ENCODE results near the gene SEL1L2. TPM values are rescaled to one million over a fixed set of nuclear protein-coding genes. Genes with fewer than 3 reads are reported as not detected.

SEL1L2 gene
- total RNA-seq, 1 experiment from 2014 or later: not detected

- DNase-seq (ENCODE audit: low spot score) (no peak), ATAC-seq (no peak)
- Mint-ChIP-seq H3K27ac (no peak overlapping the region), H3K9me3 (no peaks in the 10 kb centered on the region), H3K27me3 (ENCODE audit: low read depth) (no peaks in the 10 kb centered on the region), H3K4me3 (no peak overlapping the region), H3K4me1 (no peaks in the 10 kb centered on the region), H3K36me3 (no peaks in the 10 kb centered on the region)
- TF ChIP-seq, protein P1, sequence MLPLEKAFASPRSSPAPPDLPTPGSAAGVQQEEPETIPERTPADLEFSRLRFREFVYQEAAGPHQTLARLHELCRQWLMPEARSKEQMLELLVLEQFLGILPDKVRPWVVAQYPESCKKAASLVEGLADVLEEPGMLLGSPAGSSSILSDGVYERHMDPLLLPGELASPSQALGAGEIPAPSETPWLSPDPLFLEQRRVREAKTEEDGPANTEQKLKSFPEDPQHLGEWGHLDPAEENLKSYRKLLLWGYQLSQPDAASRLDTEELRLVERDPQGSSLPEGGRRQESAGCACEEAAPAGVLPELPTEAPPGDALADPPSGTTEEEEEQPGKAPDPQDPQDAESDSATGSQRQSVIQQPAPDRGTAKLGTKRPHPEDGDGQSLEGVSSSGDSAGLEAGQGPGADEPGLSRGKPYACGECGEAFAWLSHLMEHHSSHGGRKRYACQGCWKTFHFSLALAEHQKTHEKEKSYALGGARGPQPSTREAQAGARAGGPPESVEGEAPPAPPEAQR (CRISPR knock-in tag; IDR thresholded peaks at IDR 0.05): no peak
- TF ChIP-seq CREM (CRISPR knock-in tag; IDR thresholded peaks at IDR 0.05): no peak
- TF ChIP-seq E2F4 (CRISPR knock-in tag; IDR thresholded peaks at IDR 0.05; ENCODE audit: borderline replicate concordance, low read depth): no peak
- TF ChIP-seq ZNF121 (CRISPR knock-in tag; IDR thresholded peaks at IDR 0.05): no peak
- TF ChIP-seq ETV6 (CRISPR knock-in tag; IDR thresholded peaks at IDR 0.05): no peak
- no peak for TF ChIP-seq NR1H2 (CRISPR knock-in tag; IDR thresholded peaks at IDR 0.05)
- TF ChIP-seq GRHL2 (CRISPR knock-in tag; IDR thresholded peaks at IDR 0.05; ENCODE audit: insufficient replicate concordance, severe bottlenecking): no peak
- no peak for TF ChIP-seq ZNF416 (CRISPR knock-in tag; IDR thresholded peaks at IDR 0.05)
- TF ChIP-seq, protein P2, sequence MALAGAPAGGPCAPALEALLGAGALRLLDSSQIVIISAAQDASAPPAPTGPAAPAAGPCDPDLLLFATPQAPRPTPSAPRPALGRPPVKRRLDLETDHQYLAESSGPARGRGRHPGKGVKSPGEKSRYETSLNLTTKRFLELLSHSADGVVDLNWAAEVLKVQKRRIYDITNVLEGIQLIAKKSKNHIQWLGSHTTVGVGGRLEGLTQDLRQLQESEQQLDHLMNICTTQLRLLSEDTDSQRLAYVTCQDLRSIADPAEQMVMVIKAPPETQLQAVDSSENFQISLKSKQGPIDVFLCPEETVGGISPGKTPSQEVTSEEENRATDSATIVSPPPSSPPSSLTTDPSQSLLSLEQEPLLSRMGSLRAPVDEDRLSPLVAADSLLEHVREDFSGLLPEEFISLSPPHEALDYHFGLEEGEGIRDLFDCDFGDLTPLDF (CRISPR knock-in tag; IDR thresholded peaks at IDR 0.05): no peak
- no peak for TF ChIP-seq ESRRA (CRISPR knock-in tag; IDR thresholded peaks at IDR 0.05; ENCODE audit: borderline replicate concordance)
- no peak for TF ChIP-seq AFF4 (CRISPR knock-in tag; IDR thresholded peaks at IDR 0.05; ENCODE audit: borderline replicate concordance)
- ChIA-PET CTCF (interaction anchor here (0.7 kb wide), 1 partner anchor 87 kb away, joined by 3 read pairs; no protein-coding TSS in a partner anchor), POLR2A (no interaction called here)
Observed at GRCh38 chr20:13960525-13960924, 29.9 kb downstream of the SEL1L2 start.

- no peak overlapping the region for H3K4me3 Mint-ChIP-seq
- H3K9me3 Mint-ChIP-seq: no peaks in the 10 kb centered on the region
- ChIA-PET POLR2A (no interaction called here), CTCF (no interaction called here)
- DNase-seq (ENCODE audit: low spot score) (no peak), ATAC-seq (no peak)
- no peaks in the 10 kb centered on the region for H3K4me1 Mint-ChIP-seq
- H3K27ac Mint-ChIP-seq: no peak overlapping the region
- no peaks in the 10 kb centered on the region for H3K27me3 Mint-ChIP-seq (ENCODE audit: low read depth)
- H3K36me3 Mint-ChIP-seq: no peaks in the 10 kb centered on the region
- no peak for TF ChIP-seq NFE2L1 (CRISPR knock-in tag; IDR thresholded peaks at IDR 0.05)
- TF ChIP-seq FOXP4 (CRISPR knock-in tag; IDR thresholded peaks at IDR 0.05): no peak
- TF ChIP-seq MAX (CRISPR knock-in tag; IDR thresholded peaks at IDR 0.05): no peak
- no peak for TF ChIP-seq CDX4 (CRISPR knock-in tag; IDR thresholded peaks at IDR 0.05; ENCODE audit: borderline replicate concordance)
- no peak for TF ChIP-seq NR2C2 (CRISPR knock-in tag; IDR thresholded peaks at IDR 0.05)
- TF ChIP-seq ZMAT4 (CRISPR knock-in tag; IDR thresholded peaks at IDR 0.05): no peak
- TF ChIP-seq CREB1 (CRISPR knock-in tag; IDR thresholded peaks at IDR 0.05): no peak
- no peak for TF ChIP-seq PRRX2 (CRISPR knock-in tag; IDR thresholded peaks at IDR 0.05)
- no peak for TF ChIP-seq JAZF1 (CRISPR knock-in tag; IDR thresholded peaks at IDR 0.05)
- no peak for TF ChIP-seq ZNF263 (CRISPR knock-in tag; IDR thresholded peaks at IDR 0.05; ENCODE audit: low read depth)
- no peak for TF ChIP-seq TCF7 (CRISPR knock-in tag; IDR thresholded peaks at IDR 0.05; ENCODE audit: low read depth)
- TF ChIP-seq, protein P3, sequence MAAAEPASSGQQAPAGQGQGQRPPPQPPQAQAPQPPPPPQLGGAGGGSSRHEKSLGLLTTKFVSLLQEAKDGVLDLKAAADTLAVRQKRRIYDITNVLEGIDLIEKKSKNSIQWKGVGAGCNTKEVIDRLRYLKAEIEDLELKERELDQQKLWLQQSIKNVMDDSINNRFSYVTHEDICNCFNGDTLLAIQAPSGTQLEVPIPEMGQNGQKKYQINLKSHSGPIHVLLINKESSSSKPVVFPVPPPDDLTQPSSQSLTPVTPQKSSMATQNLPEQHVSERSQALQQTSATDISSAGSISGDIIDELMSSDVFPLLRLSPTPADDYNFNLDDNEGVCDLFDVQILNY (CRISPR knock-in tag; IDR thresholded peaks at IDR 0.05): no peak
- no peak for TF ChIP-seq CBFB (CRISPR knock-in tag; IDR thresholded peaks at IDR 0.05; ENCODE audit: low read depth)
Observed at GRCh38 chr20:13960119-13960518, 30.3 kb downstream of the SEL1L2 start.

All from WTC11 (cell line).